Body of pancreas (tissue), 4 donors: Measurements from ENCODE around the gene RITA1. TPM values are rescaled to one million over a fixed set of nuclear protein-coding genes. Genes with fewer than 3 reads are reported as not detected.

Experiments
- ATAC-seq: fragments of 150-250 bp; one replicate; pipeline ENCODE4 v1.9.1; 2016
- DNase-seq, 4 donors: peaks; one replicate each; pipeline ENCODE4 v3.0.0-alpha.2; 2019
- H3K27ac ChIP-seq, 4 donors: fragments of 200-600 bp; sonication (generic); 1 replicate in 3 of 4; 2 replicates in 1 of 4; pipeline versions ENCODE4 v1.5.1 to v1.6.1; 2016 to 2019; ENCODE audit warnings: mild to moderate bottlenecking in 1 of 4, mixed read lengths in 1 of 4, moderate library complexity in 1 of 4
- H3K27me3 ChIP-seq, 2 donors: fragments of 200-600 bp; sonication (generic); one replicate each; pipeline ENCODE4 v1.6.0; 2016; ENCODE audit warnings: mild to moderate bottlenecking in 1 of 2
- H3K36me3 ChIP-seq, 2 donors: fragments of 200-600 bp; sonication (generic); replicated peaks in 1 of 2; 2 replicates each; pipeline ENCODE4 v1.5.1; 2016; ENCODE audit warnings: low read depth in 2 of 2; ENCODE audit not compliant: insufficient read depth in 1 of 2
- H3K4me1 ChIP-seq: fragments of 200-600 bp; sonication (generic); one replicate; pipeline ENCODE4 v1.6.0; 2016
- H3K4me3 ChIP-seq, 2 donors: fragments of 200-600 bp; sonication (generic); 1 replicate in 1 of 2; 2 replicates in 1 of 2; pipeline ENCODE4 v1.5.1; 2016 to 2019
- H3K9me3 ChIP-seq, 3 donors: fragments of 200-600 bp; sonication (generic); 1 replicate in 2 of 3; 2 replicates in 1 of 3; pipeline ENCODE4 v1.5.1; 2016
- CTCF ChIP-seq, 7 experiments: fragments of 450-650 bp in 4 of 7; fragments of 200-600 bp in 3 of 7; sonication (generic) in 3 of 7; IDR thresholded peaks; one replicate each; pipeline ENCODE4 v1.5.1; 2016 to 2019; ENCODE audit warnings: antibody characterized with exemption in 7 of 7
- POLR2A ChIP-seq, 3 donors: fragments of 450-650 bp; IDR thresholded peaks; one replicate each; pipeline ENCODE4 v1.6.1; 2016; ENCODE audit warnings: antibody characterized with exemption in 3 of 3, mild to moderate bottlenecking in 2 of 3
- WGBS, 2 donors: methylation state at CpG; one replicate each; pipeline ENCODE4 v1.1.5; 2017; 5-methylcytosine and 5-hydroxymethylcytosine counted together
- intact Hi-C: fragments of 100-400 bp; cut with DNase I; formaldehyde crosslinking; loops from one replicate; pipeline ENCODE4 v1.15.1; 2023
- total RNA-seq, 2 donors: library from RNA; depleted of rRNA; stranded (reverse); fragments of >200 nt; gene quantifications; one replicate each; pipeline ENCODE4 v1.1.0, GENCODE V29; 2016

Gene RITA1
- total RNA-seq, 2 donors from 2014 or later: 6.9 to 15.3 TPM

GRCh38 chr12:113142886-113143332, 42.6 kb upstream of the RITA1 start:
- intact Hi-C loops: no loop called here
- H3K4me1 ChIP-seq: peaks cover 13% of the 10 kb centered on the region
- no peaks in the 10 kb centered on the region for H3K9me3 ChIP-seq
- no peaks in the 10 kb centered on the region for H3K27me3 ChIP-seq
- TF ChIP-seq POLR2A (IDR thresholded peaks at IDR 0.05) (no peak), CTCF (IDR thresholded peaks at IDR 0.05) (no peak)
- H3K4me3 ChIP-seq: no peak overlapping the region
- H3K36me3 ChIP-seq: no peaks in the 10 kb centered on the region
- WGBS, 2 donors: 51 to 57% methylated on average over 5 of the region's 5 CpGs
- ATAC-seq (no peak), DNase-seq (no peak)
- peak overlapping the region; percentile 25 to 80 (median 76) for H3K27ac ChIP-seq

- WGBS, 2 donors: 77 to 84% methylated on average over 8 of the region's 8 CpGs
- DNase-seq (no peak), ATAC-seq (no peak)
- Histone ChIP-seq H3K4me1 (peaks cover 13% of the 10 kb centered on the region), H3K4me3 (no peak overlapping the region), H3K27me3 (no peaks in the 10 kb centered on the region), H3K9me3 (no peaks in the 10 kb centered on the region), H3K36me3 (no peaks in the 10 kb centered on the region), H3K27ac (no peak overlapping the region)
- intact Hi-C loops: no loop called here
- TF ChIP-seq POLR2A (IDR thresholded peaks at IDR 0.05): no peak
- TF ChIP-seq CTCF (IDR thresholded peaks at IDR 0.05): no peak
Observed at GRCh38 chr12:113143959-113144358, 41.6 kb upstream of the RITA1 start.

- no peaks in the 10 kb centered on the region for H3K9me3 ChIP-seq
- H3K36me3 ChIP-seq: no peaks in the 10 kb centered on the region
- no peak for ATAC-seq
- intact Hi-C loops: no loop called here
- no peak overlapping the region for H3K4me3 ChIP-seq
- no peak for DNase-seq
- TF ChIP-seq POLR2A (IDR thresholded peaks at IDR 0.05) (no peak), CTCF (IDR thresholded peaks at IDR 0.05) (no peak)
- WGBS, 2 donors: 62 to 77% methylated on average over 3 to 5 of the region's 5 CpGs
- H3K4me1 ChIP-seq: peaks cover 19% of the 10 kb centered on the region
- no peaks in the 10 kb centered on the region for H3K27me3 ChIP-seq
- no peak overlapping the region for H3K27ac ChIP-seq
Observed at GRCh38 chr12:113144806-113145205, 40.7 kb upstream of the RITA1 start.

- ATAC-seq: no peak
- 65 to 70% methylated on average over 9 to 12 of the region's 12 CpGs for WGBS, 2 donors
- H3K27ac ChIP-seq: no peak overlapping the region
- no peaks in the 10 kb centered on the region for H3K9me3 ChIP-seq
- peaks cover 22% of the 10 kb centered on the region for H3K4me1 ChIP-seq
- no peak for DNase-seq
- intact Hi-C loops: no loop called here
- no peaks in the 10 kb centered on the region for H3K27me3 ChIP-seq
- H3K36me3 ChIP-seq: no peaks in the 10 kb centered on the region
- no peak overlapping the region for H3K4me3 ChIP-seq
- no peak for TF ChIP-seq POLR2A (IDR thresholded peaks at IDR 0.05)
- no peak for TF ChIP-seq CTCF (IDR thresholded peaks at IDR 0.05)
Observed at GRCh38 chr12:113145720-113146551, 39.6 kb upstream of the RITA1 start.

- ATAC-seq (no peak), DNase-seq (no peak)
- WGBS, 2 donors: 60 to 71% methylated on average over 2 of the region's 2 CpGs
- no peaks in the 10 kb centered on the region for H3K36me3 ChIP-seq
- TF ChIP-seq POLR2A (IDR thresholded peaks at IDR 0.05): no peak
- TF ChIP-seq CTCF (IDR thresholded peaks at IDR 0.05): no peak
- H3K27ac ChIP-seq: no peak overlapping the region
- H3K4me1 ChIP-seq: peaks cover 16% of the 10 kb centered on the region
- intact Hi-C loops: no loop called here
- no peak overlapping the region for H3K4me3 ChIP-seq
- H3K9me3 ChIP-seq: no peaks in the 10 kb centered on the region
- no peaks in the 10 kb centered on the region for H3K27me3 ChIP-seq
Observed at GRCh38 chr12:113146999-113147398, 38.5 kb upstream of the RITA1 start.
